GM10266 (cell line): Measurements from ENCODE around the gene AGBL4.

Experiments
- DNase-seq: peaks from one replicate; pipeline ENCODE4 v3.0.0; 2012; ENCODE audit errors: extremely low spot score
- CTCF ChIP-seq: IDR thresholded peaks from 2 replicates; pipeline ENCODE4 v1.5.1; 2012; ENCODE audit warnings: mild to moderate bottlenecking, low read depth; ENCODE audit not compliant: control insufficient read depth, insufficient read depth; ENCODE audit errors: missing control alignments

Gene AGBL4

GRCh38 chr1:48591181-48591580, 1432.6 kb downstream of the AGBL4 start:
- no peak for DNase-seq
- TF ChIP-seq CTCF = no peak

GRCh38 chr1:48588061-48588460, 1435.7 kb downstream of the AGBL4 start:
- no peak for DNase-seq
- no peak for TF ChIP-seq CTCF

- DNase-seq = no peak
- TF ChIP-seq CTCF = no peak
Observed at GRCh38 chr1:48582408-48582807, 1441.3 kb downstream of the AGBL4 start.

- TF ChIP-seq CTCF = no peak
- no peak for DNase-seq
Observed at GRCh38 chr1:48581270-48581669, 1442.5 kb downstream of the AGBL4 start.

GRCh38 chr1:48576565-48576964, 1447.2 kb downstream of the AGBL4 start:
- no peak for DNase-seq
- TF ChIP-seq CTCF = no peak

GRCh38 chr1:48572646-48573258, 1451.0 kb downstream of the AGBL4 start:
- TF ChIP-seq CTCF = peak; percentile 61
- peak; percentile 41 for DNase-seq

- no peak for DNase-seq
- no peak for TF ChIP-seq CTCF
Observed at GRCh38 chr1:48572134-48572533, 1451.6 kb downstream of the AGBL4 start.
